K562 (cell line): ENCODE data around the gene ACADSB. TPM values are rescaled to one million over a fixed set of nuclear protein-coding genes. Genes with fewer than 3 reads are reported as not detected.

Experiments
- ATAC-seq: fragments of 200-7000 bp; cut with Tn5 transposase; 3 replicates; pipeline ENCODE4 v1.9.1; 2020; ENCODE audit warnings: moderate library complexity
- BruUV-seq: library from RNA; stranded (reverse); fragments of 400-500 nt; replicated peaks from 2 replicates; lab custom pipeline; 2021; lab: Mats Ljungman, UMichigan
- CTCF ChIA-PET: fragments of 300-600 bp; formaldehyde crosslinking; extraction: SDS; loops from one replicate; lab custom pipeline; 2021; ENCODE audit warnings: low intra/inter-chr PET ratio; lab: Yijun Ruan, JAX
- POLR2A ChIA-PET: fragments of 300-600, 350-650 bp; sonication (Branson Sonifier 250); formaldehyde crosslinking; extraction: SDS; loops from one replicate; lab custom pipeline; 2021; ENCODE audit warnings: antibody characterized with exemption, inconsistent platforms; lab: Yijun Ruan, JAX
- DNase-seq, 4 experiments: peaks; one replicate each; pipeline versions ENCODE4 v3.0.0 to v3.0.0-alpha.2; 2011 to 2018; ENCODE audit warnings: low spot score in 3 of 4, mixed read lengths in 3 of 4; ENCODE audit errors: extremely low read depth in 1 of 4
- FAIRE-seq: peaks from 2 replicates; lab custom pipeline; 2011; peaks lifted over from hg19 to GRCh38; lab: Jason Lieb, UNC
- H2AFZ ChIP-seq: 2 replicates; pipeline ENCODE4 v1.6.0; 2011; ENCODE audit warnings: low read depth, low read length, control low read depth, inconsistent platforms
- H3K27ac ChIP-seq: fragments of 200-600 bp; 3 replicates; pipeline ENCODE4 v1.8.0; 2011; ENCODE audit warnings: low read depth, mild to moderate bottlenecking, control low read depth, inconsistent platforms, low read length, moderate library complexity, mixed read lengths; ENCODE audit errors: extremely low read depth
- H3K27me3 ChIP-seq, 2 experiments: fragments of 300-600 bp in 1 of 2; 2 replicates in 1 of 2; 3 replicates in 1 of 2; pipeline versions ENCODE4 v1.6.0 to v1.8.0; 2011; ENCODE audit warnings: inconsistent platforms in 2 of 2, low read length in 2 of 2, mild to moderate bottlenecking in 1 of 2, mixed read lengths in 1 of 2, moderate library complexity in 1 of 2; ENCODE audit not compliant: control insufficient read depth in 2 of 2, insufficient read depth in 2 of 2
- H3K36me3 ChIP-seq: fragments of 300-600 bp; 3 replicates; pipeline ENCODE4 v1.8.0; 2011; ENCODE audit warnings: mild to moderate bottlenecking, low read length, inconsistent platforms; ENCODE audit not compliant: control insufficient read depth, insufficient read depth
- H3K4me1 ChIP-seq, 2 experiments: fragments of 200-600 bp in 1 of 2; replicated peaks in 1 of 2; 2 replicates in 1 of 2; 3 replicates in 1 of 2; pipeline versions ENCODE4 v1.5.1 to v1.8.0; 2011; ENCODE audit warnings: inconsistent platforms in 2 of 2, low read length in 2 of 2, mild to moderate bottlenecking in 1 of 2, mixed read lengths in 1 of 2, moderate library complexity in 1 of 2; ENCODE audit not compliant: control insufficient read depth in 2 of 2, insufficient read depth in 2 of 2
- H3K4me2 ChIP-seq: 2 replicates; pipeline ENCODE4 v1.6.1; 2011; ENCODE audit warnings: low read length, control low read depth, inconsistent platforms, mixed read lengths; ENCODE audit not compliant: insufficient read depth
- H3K4me3 ChIP-seq: fragments of 200-600 bp; sonication (generic), shearing (Covaris generic); 2 replicates; pipeline ENCODE4 v1.5.1; 2016; ENCODE audit warnings: control low read depth, inconsistent platforms
- H3K79me2 ChIP-seq: fragments of 200-600 bp; 3 replicates; pipeline ENCODE4 v1.8.0; 2011; ENCODE audit warnings: low read length, inconsistent platforms; ENCODE audit not compliant: control insufficient read depth, insufficient read depth
- H3K9ac ChIP-seq, 2 experiments: 2 replicates each; pipeline versions ENCODE4 v1.6.0 to v1.6.1; 2011; ENCODE audit warnings: low read depth in 2 of 2, low read length in 2 of 2, control low read depth in 1 of 2, inconsistent platforms in 1 of 2, mild to moderate bottlenecking in 1 of 2, mixed read lengths in 1 of 2; ENCODE audit not compliant: insufficient read depth in 1 of 2
- H3K9me1 ChIP-seq: one replicate; pipeline ENCODE4 v1.6.0; 2011; ENCODE audit warnings: inconsistent platforms, mild to moderate bottlenecking, low read length, moderate library complexity; ENCODE audit not compliant: control insufficient read depth, insufficient read depth
- H3K9me3 ChIP-seq: replicated peaks from 2 replicates; pipeline ENCODE4 v1.5.1; 2011; ENCODE audit warnings: low read depth, low read length, inconsistent platforms; ENCODE audit not compliant: control insufficient read depth, insufficient read depth
- H4K20me1 ChIP-seq: replicated peaks from 2 replicates; pipeline ENCODE4 v1.6.1; 2011; ENCODE audit warnings: low read length, inconsistent platforms, mixed read lengths; ENCODE audit not compliant: control insufficient read depth, insufficient read depth
- CCNT2 ChIP-seq: IDR thresholded peaks from 2 replicates; pipeline ENCODE4 v1.6.1; 2011; ENCODE audit warnings: borderline replicate concordance, low read depth, mild to moderate bottlenecking, moderate library complexity, mixed read lengths, low read length; ENCODE audit not compliant: insufficient read length; ENCODE audit errors: extremely low read depth
- GABPB1 ChIP-seq: sonication (generic); formaldehyde crosslinking; IDR thresholded peaks from 2 replicates; pipeline ENCODE4 v1.8.0; 2022; ENCODE audit warnings: mild to moderate bottlenecking, missing genetic modification reagents
- HOXB6 ChIP-seq: fragments of 250-450 bp; sonication (Bioruptor Pico); IDR thresholded peaks from 2 replicates; pipeline ENCODE4 v1.5.1; 2022; ENCODE audit warnings: mild to moderate bottlenecking, borderline replicate concordance
- MEF2D ChIP-seq: conservative IDR thresholded peaks from 2 replicates; pipeline ENCODE4 v1.6.1; 2016; ENCODE audit warnings: low read depth, missing genetic modification characterization, missing compliant biosample characterization
- MEIS2 ChIP-seq: fragments of 450-650 bp; IDR thresholded peaks from 2 replicates; pipeline ENCODE4 v1.6.1; 2014; ENCODE audit warnings: mild to moderate bottlenecking; ENCODE audit not compliant: partially characterized antibody
- NR2C2 ChIP-seq, 2 experiments: fragments of 200-800 bp in 1 of 2; sonication (Bioruptor generic) in 1 of 2; sonication (generic) in 1 of 2; formaldehyde crosslinking in 1 of 2; IDR thresholded peaks; 2 replicates each; pipeline versions ENCODE4 v1.6.1 to v1.8.0; 2016 to 2022; ENCODE audit warnings: mild to moderate bottlenecking in 1 of 2, missing compliant biosample characterization in 1 of 2, missing genetic modification characterization in 1 of 2, missing genetic modification reagents in 1 of 2
- RBM34 ChIP-seq: fragments of 200-400 bp; formaldehyde crosslinking; IDR thresholded peaks from 2 replicates; pipeline ENCODE4 v1.6.1; 2018; ENCODE audit warnings: low read length, borderline replicate concordance; ENCODE audit not compliant: insufficient read depth
- ZNF23 ChIP-seq: fragments of 250-450 bp; sonication (Bioruptor Pico); IDR thresholded peaks from 2 replicates; pipeline ENCODE4 v1.4.0; 2020; ENCODE audit warnings: mild to moderate bottlenecking
- ZNF277 ChIP-seq: fragments of 250-450 bp; sonication (Bioruptor Pico); IDR thresholded peaks from 2 replicates; pipeline ENCODE4 v1.8.0; 2022; ENCODE audit warnings: inconsistent platforms, mild to moderate bottlenecking, moderate library complexity, borderline replicate concordance
- ZNF561 ChIP-seq: fragments of 450-650 bp; formaldehyde crosslinking; conservative IDR thresholded peaks from 2 replicates; pipeline ENCODE4 v1.4.0; 2020; ENCODE audit warnings: mild to moderate bottlenecking, moderate library complexity
- WGBS: fragments of 100-300 bp; shearing (Covaris generic); methylation state at CpG from one replicate; pipeline ENCODE4 v1.1.6; 2016; ENCODE audit warnings: low coverage, mixed read lengths; ENCODE audit not compliant: insufficient coverage; ENCODE audit errors: missing lambda C conversion rate; 5-methylcytosine and 5-hydroxymethylcytosine counted together
- in situ Hi-C: fragments of 300-500 bp; cut with MboI; formaldehyde crosslinking; loops from 4 replicates; pipeline ENCODE4 v1.15.0; 2018; ENCODE audit warnings: inconsistent platforms, mixed read lengths
- intact Hi-C: fragments of 100-400 bp; cut with micrococcal nuclease; formaldehyde crosslinking; loops from 2 replicates; pipeline ENCODE4 v1.14.2; 2022
- polyA plus RNA-seq, 8 experiments: library from polyadenylated mRNA; depleted of rRNA in 4 of 8; stranded (reverse) in 5 of 8; unstranded in 3 of 8; fragments of >200 nt; fragmentation: Nextera tagmentation in 2 of 8; fragmentation: Illumina TruSeq in 1 of 8; extraction: Ambion mirVana in 2 of 8; extraction: Trizol in 1 of 8; gene quantifications; 2 replicates each; pipeline versions ENCODE4 v1.2.1 to v1.2.3, GENCODE V29; 2011 to 2014; ENCODE audit warnings: inconsistent platforms in 1 of 8, missing spikeins in 1 of 8
- total RNA-seq, 7 experiments: library from RNA; depleted of rRNA in 6 of 7; stranded (reverse); fragments of >200 nt in 6 of 7; fragmentation: Illumina TruSeq in 2 of 7; extraction: Trizol in 2 of 7; gene quantifications; 2 replicates each; pipeline versions ENCODE4 v1.2.1 to v1.2.3, GENCODE V29; 2011 to 2021; ENCODE audit warnings: low replicate concordance in 1 of 7

The ACADSB gene
- total and polyA plus RNA-seq, 9 of the 15 experiments (the other 6 are each of a cell fraction or from before 2014, with no cell fraction given) = 2.9 to 9.1 (median 5.8) TPM

- Histone ChIP-seq H2AFZ (no peak overlapping the region), H3K9ac (no peak overlapping the region), H3K4me2 (no peak overlapping the region), H4K20me1 (no peaks in the 10 kb centered on the region; the same call in 1 of the 2 replicates), H3K4me3 (no peak overlapping the region), H3K36me3 (no peaks in the 10 kb centered on the region), H3K79me2 (no peaks in the 10 kb centered on the region), H3K4me1 (no peaks in the 10 kb centered on the region), H3K9me3 (no peaks in the 10 kb centered on the region), H3K9me1 (no peaks in the 10 kb centered on the region), H3K27me3 (no peaks in the 10 kb centered on the region)
- ChIA-PET CTCF (no interaction called here), POLR2A (no interaction called here)
- intact Hi-C loops (no loop called here), in situ Hi-C loops (loop anchor here (25.0 kb wide), 1 partner anchor 931 kb away; no protein-coding TSS in a partner anchor)
- BruUV-seq = no TSS peak
- WGBS = 20% methylated on average over 1 of the region's 1 CpG
- FAIRE-seq (no peak), DNase-seq (no peak)
- TF ChIP-seq ZNF23 (CRISPR knock-in tag) = no peak
- no peak for TF ChIP-seq NR2C2 (CRISPR knock-in tag; IDR thresholded peaks at IDR 0.05)
- no peak for TF ChIP-seq NR2C2 (tag; IDR thresholded peaks at IDR 0.05)
- no peak for TF ChIP-seq HOXB6 (CRISPR knock-in tag)
- no peak for TF ChIP-seq MEIS2
- no peak for TF ChIP-seq CCNT2
- no peak for TF ChIP-seq MEF2D (tag)
- no peak for TF ChIP-seq GABPB1 (CRISPR knock-in tag)
- no peak for TF ChIP-seq ZNF277 (CRISPR knock-in tag)
- TF ChIP-seq RBM34 = no peak
- no peak for TF ChIP-seq ZNF561 (CRISPR knock-in tag)
- TF ChIP-seq, all 486 proteins: peak for 0
- ATAC-seq = no peak
- no peak overlapping the region for H3K27ac ChIP-seq
These were observed 22.3 kb downstream of the ACADSB start for GRCh38 chr10:123031124-123031523.
